IPS DF 6.9 (cell line): Measurements from ENCODE around the gene UTS2B.

Experiments used
- DNase-seq: peaks from one replicate; pipeline ENCODE4 v3.0.0-alpha.2; 2013; ENCODE audit warnings: low read depth, low spot score
- H3K27ac ChIP-seq: one replicate; pipeline ENCODE4 v1.5.1; 2013; ENCODE audit warnings: low read length, control low read depth
- H3K27me3 ChIP-seq: 2 replicates; pipeline ENCODE4 v1.6.1; 2013; ENCODE audit warnings: mild to moderate bottlenecking, low read length; ENCODE audit not compliant: control insufficient read depth, insufficient read depth
- H3K36me3 ChIP-seq: 2 replicates; pipeline ENCODE4 v1.6.1; 2013; ENCODE audit warnings: low read length; ENCODE audit not compliant: control insufficient read depth, insufficient read depth
- H3K4me1 ChIP-seq: 2 replicates; pipeline ENCODE4 v1.6.1; 2013; ENCODE audit warnings: low read length; ENCODE audit not compliant: control insufficient read depth, insufficient read depth
- H3K4me3 ChIP-seq: 2 replicates; pipeline ENCODE4 v1.5.1; 2013; ENCODE audit warnings: mild to moderate bottlenecking, low read length
- H3K9me3 ChIP-seq: 2 replicates; pipeline ENCODE4 v1.6.1; 2013; ENCODE audit warnings: low read length, inconsistent platforms; ENCODE audit not compliant: control insufficient read depth, insufficient read depth
- WGBS: extraction: QIAGEN DNeasy Blood & Tissue Kit; methylation state at CpG from one replicate; pipeline ENCODE4 v1.1.7; 2013; ENCODE audit warnings: mixed read lengths, missing lambda C conversion rate; ENCODE audit not compliant: insufficient read length, insufficient coverage; 5-methylcytosine and 5-hydroxymethylcytosine counted together

The UTS2B gene

GRCh38 chr3:191302451-191302850, 27.9 kb downstream of the UTS2B start:
- Histone ChIP-seq H3K27me3 (no peaks in the 10 kb centered on the region), H3K36me3 (no peaks in the 10 kb centered on the region), H3K9me3 (no peaks in the 10 kb centered on the region), H3K4me3 (no peak overlapping the region), H3K27ac (no peak overlapping the region), H3K4me1 (no peaks in the 10 kb centered on the region)
- no peak for DNase-seq
- WGBS: no CpG with 5 or more reads among the region's 2 CpGs

- H3K9me3 ChIP-seq: no peaks in the 10 kb centered on the region
- no peaks in the 10 kb centered on the region for H3K36me3 ChIP-seq
- no peak overlapping the region for H3K4me3 ChIP-seq
- no CpG with 5 or more reads among the region's 5 CpGs for WGBS
- H3K27me3 ChIP-seq: no peaks in the 10 kb centered on the region
- peak; percentile 4 for DNase-seq
- H3K27ac ChIP-seq: no peak overlapping the region
- H3K4me1 ChIP-seq: no peaks in the 10 kb centered on the region
Observed at GRCh38 chr3:191301782-191302411, 28.4 kb downstream of the UTS2B start.

- Histone ChIP-seq H3K27ac (no peak overlapping the region), H3K4me1 (no peaks in the 10 kb centered on the region), H3K4me3 (no peak overlapping the region), H3K27me3 (no peaks in the 10 kb centered on the region), H3K9me3 (no peaks in the 10 kb centered on the region), H3K36me3 (no peaks in the 10 kb centered on the region)
- DNase-seq: no peak
- no CpG with 5 or more reads among the region's 1 CpG for WGBS
Observed at GRCh38 chr3:191301017-191301416, 29.3 kb downstream of the UTS2B start.

- Histone ChIP-seq H3K36me3 (no peaks in the 10 kb centered on the region), H3K27me3 (no peaks in the 10 kb centered on the region), H3K4me1 (no peaks in the 10 kb centered on the region), H3K27ac (no peak overlapping the region), H3K4me3 (no peak overlapping the region), H3K9me3 (no peaks in the 10 kb centered on the region)
- no peak for DNase-seq
- no CpG with 5 or more reads among the region's 1 CpG for WGBS
Observed at GRCh38 chr3:191300422-191300821, 29.9 kb downstream of the UTS2B start.

- Histone ChIP-seq H3K4me3 (no peak overlapping the region), H3K9me3 (no peaks in the 10 kb centered on the region), H3K27me3 (no peaks in the 10 kb centered on the region), H3K4me1 (no peaks in the 10 kb centered on the region), H3K27ac (no peak overlapping the region), H3K36me3 (no peaks in the 10 kb centered on the region)
- DNase-seq: no peak
Observed at GRCh38 chr3:191298846-191299245, 31.5 kb downstream of the UTS2B start.

- H3K4me3 ChIP-seq: no peak overlapping the region
- H3K27me3 ChIP-seq: no peaks in the 10 kb centered on the region
- H3K9me3 ChIP-seq: no peaks in the 10 kb centered on the region
- no peaks in the 10 kb centered on the region for H3K36me3 ChIP-seq
- no peaks in the 10 kb centered on the region for H3K4me1 ChIP-seq
- WGBS: 100% methylated on average over 1 of the region's 4 CpGs
- no peak for DNase-seq
- H3K27ac ChIP-seq: no peak overlapping the region
Observed at GRCh38 chr3:191296041-191296541, 34.2 kb downstream of the UTS2B start.

- Histone ChIP-seq H3K4me3 (no peak overlapping the region), H3K27me3 (no peaks in the 10 kb centered on the region), H3K36me3 (no peaks in the 10 kb centered on the region), H3K27ac (no peak overlapping the region), H3K4me1 (no peaks in the 10 kb centered on the region), H3K9me3 (no peaks in the 10 kb centered on the region)
- WGBS: no CpG with 5 or more reads among the region's 1 CpG
- DNase-seq: no peak
Observed at GRCh38 chr3:191294291-191294690, 36.0 kb downstream of the UTS2B start.

- Histone ChIP-seq H3K27ac (no peak overlapping the region), H3K4me1 (no peaks in the 10 kb centered on the region), H3K27me3 (no peaks in the 10 kb centered on the region), H3K9me3 (no peaks in the 10 kb centered on the region), H3K36me3 (no peaks in the 10 kb centered on the region), H3K4me3 (no peak overlapping the region)
- no peak for DNase-seq
- no CpG with 5 or more reads among the region's 5 CpGs for WGBS
Observed at GRCh38 chr3:191292243-191293015, 37.9 kb downstream of the UTS2B start.

GRCh38 chr3:191290311-191291025, 39.9 kb downstream of the UTS2B start:
- no peak overlapping the region for H3K27ac ChIP-seq
- no peak for DNase-seq
- WGBS: no CpG with 5 or more reads among the region's 4 CpGs

GRCh38 chr3:191283400-191283799, 46.9 kb downstream of the UTS2B start:
- H3K36me3 ChIP-seq: no peaks in the 10 kb centered on the region
- no peaks in the 10 kb centered on the region for H3K9me3 ChIP-seq
- H3K4me1 ChIP-seq: no peaks in the 10 kb centered on the region
- no peak for DNase-seq
- no CpG with 5 or more reads among the region's 2 CpGs for WGBS
- H3K27me3 ChIP-seq: no peaks in the 10 kb centered on the region
- H3K27ac ChIP-seq: no peak overlapping the region
- no peak overlapping the region for H3K4me3 ChIP-seq

More at GRCh38 chr3:191290311-191291025, 39.9 kb downstream of the UTS2B start:
- no peaks in the 10 kb centered on the region for H3K36me3 ChIP-seq
- no peaks in the 10 kb centered on the region for H3K9me3 ChIP-seq
- no peaks in the 10 kb centered on the region for H3K27me3 ChIP-seq
- H3K4me1 ChIP-seq: no peaks in the 10 kb centered on the region
- no peak overlapping the region for H3K4me3 ChIP-seq
